Adrenal gland (tissue), 12 donors: ENCODE results near the gene TRIO. TPM values are rescaled to one million over a fixed set of nuclear protein-coding genes. Genes with fewer than 3 reads are reported as not detected.
A peak's percentile ranks its signal among the peaks of the same experiment; 100 is the strongest.

Experiments used
- DNase-seq, 7 donors: peaks; one replicate each; pipeline ENCODE4 v3.0.0-alpha.2; 2019 to 2020
- H3K27ac ChIP-seq, 5 donors: fragments of 200-600 bp; sonication (generic) in 4 of 5; 1 replicate in 3 of 5; 2 replicates in 2 of 5; pipeline versions ENCODE4 v1.5.1 to v1.8.0; 2016 to 2020; ENCODE audit warnings: mild to moderate bottlenecking in 1 of 5
- H3K27me3 ChIP-seq: fragments of 200-600 bp; 2 replicates; pipeline ENCODE4 v1.8.0; 2021
- H3K36me3 ChIP-seq, 2 donors: fragments of 200-600 bp; replicated peaks in 1 of 2; 1 replicate in 1 of 2; 2 replicates in 1 of 2; pipeline versions ENCODE4 v1.5.1 to v1.8.0; 2018 to 2022
- H3K4me1 ChIP-seq, 2 donors: fragments of 200-600 bp; replicated peaks in 1 of 2; 1 replicate in 1 of 2; 2 replicates in 1 of 2; pipeline versions ENCODE4 v1.5.1 to v1.8.0; 2018 to 2021
- H3K4me3 ChIP-seq, 4 donors: fragments of 200-600 bp; sonication (generic) in 3 of 4; one replicate each; pipeline ENCODE4 v1.5.1; 2016 to 2018
- H3K9me3 ChIP-seq, 3 donors: fragments of 200-600 bp; sonication (generic) in 1 of 3; replicated peaks in 1 of 3; 1 replicate in 2 of 3; 2 replicates in 1 of 3; pipeline versions ENCODE4 v1.5.1 to v1.8.0; 2016 to 2021
- CTCF ChIP-seq, 6 experiments: fragments of 450-650 bp in 4 of 6; fragments of 200-600 bp in 2 of 6; sonication (generic) in 1 of 6; IDR thresholded peaks; 1 replicate in 5 of 6; 2 replicates in 1 of 6; pipeline versions ENCODE4 v1.5.1 to v1.8.0; 2016 to 2021; ENCODE audit warnings: antibody characterized with exemption in 6 of 6, mild to moderate bottlenecking in 2 of 6, moderate library complexity in 1 of 6
- POLR2A ChIP-seq, 2 donors: fragments of 450-650 bp; IDR thresholded peaks; one replicate each; pipeline ENCODE4 v1.6.1; 2017; ENCODE audit warnings: antibody characterized with exemption in 2 of 2, mild to moderate bottlenecking in 2 of 2, moderate library complexity in 1 of 2
- WGBS, 4 donors: extraction: QIAGEN DNeasy Blood & Tissue Kit in 2 of 4; methylation state at CpG; one replicate each; pipeline versions ENCODE4 v1.1.5 to v1.1.7; 2013 to 2017; 5-methylcytosine and 5-hydroxymethylcytosine counted together
- intact Hi-C, 2 donors: fragments of 100-400 bp; cut with DNase I; formaldehyde crosslinking; loops; one replicate each; pipeline versions ENCODE4 v1.14.1 to v1.15.0; 2022 to 2023
- polyA plus RNA-seq, 3 donors: library from polyadenylated mRNA; stranded (reverse); fragments of 200-250 nt in 2 of 3; fragments of 350-450 nt in 1 of 3; fragmentation: Illumina TruSeq in 1 of 3; extraction: RNeasy Lipid Tissue Mini Kit (QIAGEN cat#74804) in 1 of 3; gene quantifications; one replicate each; pipeline ENCODE4 v1.2.3, GENCODE V29; 2013 to 2014
- total RNA-seq, 9 donors: library from RNA; depleted of rRNA in 4 of 9; stranded (reverse); fragments of >200 nt in 4 of 9; fragments of 120-200 nt in 1 of 9; fragmentation: NEBNext Ultra II Directional in 1 of 9; extraction: Animal tissue kit (Norgen Biotek cat#: 25700) in 1 of 9; gene quantifications; one replicate each; pipeline versions ENCODE4 v1.1.0 to v1.2.4, GENCODE V29; 2013 to 2023
- donor health status: healthy with polysubstance abuse.
- donor health status: Bipolar disorder and iron deficiency.
- donor health status: DM: yes; HTN: yes; CAD: no.
- donor health status: DM: no; HTN: no; CAD: no.
- donor health status: DM: no; HTN: no; CAD: no.
- donor health status: DM: yes; HTN: yes; CAD: no.

TRIO gene
- total and polyA plus RNA-seq, 12 donors, result 27.3 to 109 (median 72.4) TPM

- Histone ChIP-seq H3K4me1 (peaks cover 34 to 54% of the 10 kb centered on the region in 2 donors), H3K27ac (peak overlapping the region in 3 of 5 donors; percentile 49 to 82 (median 76)), H3K4me3 (no peak overlapping the region), H3K27me3 (no peaks in the 10 kb centered on the region), H3K36me3 (no peaks in the 10 kb centered on the region), H3K9me3 (no peaks in the 10 kb centered on the region)
- TF ChIP-seq CTCF (IDR thresholded peaks at IDR 0.05) (no peak), POLR2A (IDR thresholded peaks at IDR 0.05) (no peak)
- intact Hi-C loops, result no loop called here
- no peak for DNase-seq
- WGBS, 4 donors, result 85 to 88% (median 85%) methylated on average over 11 of the region's 11 CpGs
These were observed 41.6 kb downstream of the TRIO start for GRCh38 chr5:14184725-14185124.

- DNase-seq, result peak in 2 of 7 donors; percentile 32
- peaks cover 34 to 59% of the 10 kb centered on the region in 2 donors for H3K4me1 ChIP-seq
- H3K9me3 ChIP-seq, result no peaks in the 10 kb centered on the region
- WGBS, 4 donors, result 51 to 65% (median 63%) methylated on average over 7 of the region's 7 CpGs
- intact Hi-C loops, result no loop called here
- TF ChIP-seq POLR2A (IDR thresholded peaks at IDR 0.05) (no peak), CTCF (IDR thresholded peaks at IDR 0.05) (no peak)
- no peak overlapping the region for H3K4me3 ChIP-seq
- H3K27ac ChIP-seq, result peak overlapping the region in 4 of 5 donors; percentile 14 to 82 (median 62)
- no peaks in the 10 kb centered on the region for H3K36me3 ChIP-seq
- H3K27me3 ChIP-seq, result no peaks in the 10 kb centered on the region
These were observed 42.4 kb downstream of the TRIO start for GRCh38 chr5:14185326-14186058.

GRCh38 chr5:14186059-14186830 is 43.1 kb downstream of the TRIO start:
- H3K27ac ChIP-seq, result peak overlapping the region in 3 of 5 donors; percentile 49 to 82 (median 76)
- 75 to 80% (median 78%) methylated on average over 7 of the region's 7 CpGs for WGBS, 4 donors
- intact Hi-C loops, result no loop called here
- no peaks in the 10 kb centered on the region for H3K27me3 ChIP-seq
- peaks cover 40 to 66% of the 10 kb centered on the region in 2 donors for H3K4me1 ChIP-seq
- H3K9me3 ChIP-seq, result no peaks in the 10 kb centered on the region
- TF ChIP-seq POLR2A (IDR thresholded peaks at IDR 0.05), result peak in 1 of 2 donors; percentile 37
- no peak for TF ChIP-seq CTCF (IDR thresholded peaks at IDR 0.05)
- DNase-seq, result no peak
- H3K4me3 ChIP-seq, result no peak overlapping the region
- no peaks in the 10 kb centered on the region for H3K36me3 ChIP-seq

- no peak overlapping the region for H3K4me3 ChIP-seq
- no peaks in the 10 kb centered on the region for H3K9me3 ChIP-seq
- DNase-seq, result no peak
- H3K36me3 ChIP-seq, result no peaks in the 10 kb centered on the region
- intact Hi-C loops, result no loop called here
- WGBS, 4 donors, result 77 to 94% (median 84%) methylated on average over 3 of the region's 3 CpGs
- peaks cover 41 to 72% of the 10 kb centered on the region in 2 donors for H3K4me1 ChIP-seq
- H3K27me3 ChIP-seq, result no peaks in the 10 kb centered on the region
- TF ChIP-seq POLR2A (IDR thresholded peaks at IDR 0.05) (no peak), CTCF (IDR thresholded peaks at IDR 0.05) (no peak)
- no peak overlapping the region for H3K27ac ChIP-seq
These were observed 44.0 kb downstream of the TRIO start for GRCh38 chr5:14187157-14187556.
